Caco-2 (cell line): ENCODE measurements around the gene NRN1L. TPM values are rescaled to one million over a fixed set of nuclear protein-coding genes. Genes with fewer than 3 reads are reported as not detected.
A peak's percentile ranks its signal among the peaks of the same experiment; 100 is the strongest.

Source experiments
- BruUV-seq: library from RNA; stranded (reverse); fragments of 400-500 nt; replicated peaks from 2 replicates; lab custom pipeline; 2021; lab: Mats Ljungman, UMichigan
- CTCF ChIA-PET: fragments of 300-600 bp; sonication (Branson Sonifier 250); formaldehyde crosslinking; loops from one replicate; lab custom pipeline; 2022; ENCODE audit warnings: antibody characterized with exemption; lab: Charles Lee
- POLR2A ChIA-PET: fragments of 300-600 bp; sonication (Branson Sonifier 250); formaldehyde crosslinking; loops from one replicate; lab custom pipeline; 2022; ENCODE audit warnings: antibody characterized with exemption; lab: Charles Lee
- DNase-seq, 2 experiments: peaks; one replicate each; pipeline versions ENCODE4 v3.0.0 to v3.0.0-alpha.2; 2020 to 2022
- H3K27me3 ChIP-seq: replicated peaks from 2 replicates; pipeline ENCODE4 v1.6.0; 2011; ENCODE audit warnings: low read length; ENCODE audit not compliant: control insufficient read depth, insufficient read depth
- H3K36me3 ChIP-seq: 2 replicates; pipeline ENCODE4 v1.5.1; 2011; ENCODE audit warnings: low read length; ENCODE audit not compliant: control insufficient read depth, insufficient read depth
- H3K4me1 ChIP-seq: fragments of 250-450 bp; sonication (Bioruptor Pico); 2 replicates; pipeline ENCODE4 v1.5.1; 2020; ENCODE audit warnings: mild to moderate bottlenecking
- H3K4me3 ChIP-seq: 2 replicates; pipeline ENCODE4 v1.5.1; 2011; ENCODE audit warnings: low read depth, mild to moderate bottlenecking, control low read depth, low read length
- H3K9me3 ChIP-seq: fragments of 250-450 bp; sonication (Bioruptor Pico); 2 replicates; pipeline ENCODE4 v1.5.1; 2020; ENCODE audit warnings: mild to moderate bottlenecking, moderate library complexity
- H3K27ac Mint-ChIP-seq: one replicate; pipeline ENCODE4 v1.8.0; 2022; ENCODE audit warnings: mixed read lengths; ENCODE audit not compliant: unreplicated experiment
- H3K27me3 Mint-ChIP-seq: one replicate; pipeline ENCODE4 v1.8.0; 2022; ENCODE audit warnings: mixed read lengths; ENCODE audit not compliant: insufficient read depth, unreplicated experiment
- H3K36me3 Mint-ChIP-seq: one replicate; pipeline ENCODE4 v1.8.0; 2022; ENCODE audit warnings: mild to moderate bottlenecking, mixed read lengths; ENCODE audit not compliant: insufficient read depth, unreplicated experiment
- H3K4me1 Mint-ChIP-seq: one replicate; pipeline ENCODE4 v1.8.0; 2022; ENCODE audit warnings: low read depth, mixed read lengths; ENCODE audit not compliant: unreplicated experiment
- H3K4me3 Mint-ChIP-seq: one replicate; pipeline ENCODE4 v1.8.0; 2022; ENCODE audit warnings: mild to moderate bottlenecking, moderate library complexity, mixed read lengths; ENCODE audit not compliant: unreplicated experiment
- H3K9me3 Mint-ChIP-seq: one replicate; pipeline ENCODE4 v1.8.0; 2022; ENCODE audit warnings: mixed read lengths; ENCODE audit not compliant: unreplicated experiment
- intact Hi-C: fragments of 100-400 bp; cut with micrococcal nuclease; formaldehyde crosslinking; loops from one replicate; pipeline ENCODE4 v1.10.0; 2022; ENCODE audit not compliant: unreplicated experiment
- total RNA-seq: library from RNA; stranded (reverse); gene quantifications from 2 replicates; pipeline ENCODE4 v1.2.3, GENCODE V29; 2022
- TF ChIP-seq, protein P1 (sequence below), 2 experiments: fragments of 200-600 bp in 1 of 2; IDR thresholded peaks; 1 replicate in 1 of 2; 2 replicates in 1 of 2; pipeline versions ENCODE4 v1.5.1 to v1.8.0; 2011 to 2022; ENCODE audit warnings: antibody characterized with exemption in 1 of 2, control low read depth in 1 of 2, inconsistent platforms in 1 of 2, low read depth in 1 of 2, low read length in 1 of 2, mild to moderate bottlenecking in 1 of 2, moderate library complexity in 1 of 2; ENCODE audit not compliant: insufficient read depth in 1 of 2, severe bottlenecking in 1 of 2, unreplicated experiment in 1 of 2

NRN1L gene
- total RNA-seq, 1 experiment from 2014 or later, result 0.93 TPM

DNA sequence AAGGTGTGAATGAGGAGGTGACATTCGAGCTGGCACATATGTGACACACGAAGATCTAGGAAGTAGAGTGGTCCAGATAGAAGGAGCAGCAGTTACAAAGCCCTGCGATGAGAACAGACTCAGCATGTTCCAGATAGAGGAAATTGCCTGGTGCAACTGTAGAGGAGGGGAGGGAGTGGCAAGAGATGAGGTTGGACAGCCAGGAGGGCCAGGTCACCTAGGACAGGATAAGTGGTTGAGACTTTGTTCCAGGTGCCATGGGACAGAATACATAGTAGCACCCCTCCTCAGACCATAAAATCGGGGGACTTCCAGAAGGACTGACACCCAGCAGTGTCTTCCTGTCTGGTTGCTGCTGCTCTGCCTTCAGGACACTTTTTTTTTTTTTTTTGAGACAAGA lies 26.2 kb upstream of the NRN1L start:
- no peaks in the 10 kb centered on the region for H3K9me3 Mint-ChIP-seq
- no TSS peak for BruUV-seq
- H3K27ac Mint-ChIP-seq, result peak overlapping the region; percentile 90
- Histone ChIP-seq H3K4me3 (no peak overlapping the region), H3K9me3 (no peaks in the 10 kb centered on the region), H3K27me3 (no peaks in the 10 kb centered on the region), H3K4me1 (peaks cover 21% of the 10 kb centered on the region), H3K36me3 (peaks cover 2% of the 10 kb centered on the region; the same call in 1 of the 2 replicates)
- POLR2A ChIA-PET, result interaction anchor here (1.0 kb wide), 1 partner anchor 17 kb away, joined by 4 read pairs; no protein-coding TSS in a partner anchor
- peaks cover 87% of the 10 kb centered on the region for H3K36me3 Mint-ChIP-seq
- CTCF ChIA-PET, result interaction anchor here (2.1 kb wide), 1 partner anchor 43 kb away, joined by 10 read pairs; no protein-coding TSS in a partner anchor
- no peaks in the 10 kb centered on the region for H3K27me3 Mint-ChIP-seq
- no peak overlapping the region for H3K4me3 Mint-ChIP-seq
- TF ChIP-seq, protein P1, sequence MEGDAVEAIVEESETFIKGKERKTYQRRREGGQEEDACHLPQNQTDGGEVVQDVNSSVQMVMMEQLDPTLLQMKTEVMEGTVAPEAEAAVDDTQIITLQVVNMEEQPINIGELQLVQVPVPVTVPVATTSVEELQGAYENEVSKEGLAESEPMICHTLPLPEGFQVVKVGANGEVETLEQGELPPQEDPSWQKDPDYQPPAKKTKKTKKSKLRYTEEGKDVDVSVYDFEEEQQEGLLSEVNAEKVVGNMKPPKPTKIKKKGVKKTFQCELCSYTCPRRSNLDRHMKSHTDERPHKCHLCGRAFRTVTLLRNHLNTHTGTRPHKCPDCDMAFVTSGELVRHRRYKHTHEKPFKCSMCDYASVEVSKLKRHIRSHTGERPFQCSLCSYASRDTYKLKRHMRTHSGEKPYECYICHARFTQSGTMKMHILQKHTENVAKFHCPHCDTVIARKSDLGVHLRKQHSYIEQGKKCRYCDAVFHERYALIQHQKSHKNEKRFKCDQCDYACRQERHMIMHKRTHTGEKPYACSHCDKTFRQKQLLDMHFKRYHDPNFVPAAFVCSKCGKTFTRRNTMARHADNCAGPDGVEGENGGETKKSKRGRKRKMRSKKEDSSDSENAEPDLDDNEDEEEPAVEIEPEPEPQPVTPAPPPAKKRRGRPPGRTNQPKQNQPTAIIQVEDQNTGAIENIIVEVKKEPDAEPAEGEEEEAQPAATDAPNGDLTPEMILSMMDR (IDR thresholded peaks at IDR 0.05; ENCODE audit: insufficient read depth in 1 of 2, low read depth in 1 of 2, low read length in 1 of 2, severe bottlenecking in 1 of 2, unreplicated experiment in 1 of 2), result no peak
- intact Hi-C loops, result no loop called here
- no peak for DNase-seq
- H3K4me1 Mint-ChIP-seq, result peaks cover 31% of the 10 kb centered on the region

DNA sequence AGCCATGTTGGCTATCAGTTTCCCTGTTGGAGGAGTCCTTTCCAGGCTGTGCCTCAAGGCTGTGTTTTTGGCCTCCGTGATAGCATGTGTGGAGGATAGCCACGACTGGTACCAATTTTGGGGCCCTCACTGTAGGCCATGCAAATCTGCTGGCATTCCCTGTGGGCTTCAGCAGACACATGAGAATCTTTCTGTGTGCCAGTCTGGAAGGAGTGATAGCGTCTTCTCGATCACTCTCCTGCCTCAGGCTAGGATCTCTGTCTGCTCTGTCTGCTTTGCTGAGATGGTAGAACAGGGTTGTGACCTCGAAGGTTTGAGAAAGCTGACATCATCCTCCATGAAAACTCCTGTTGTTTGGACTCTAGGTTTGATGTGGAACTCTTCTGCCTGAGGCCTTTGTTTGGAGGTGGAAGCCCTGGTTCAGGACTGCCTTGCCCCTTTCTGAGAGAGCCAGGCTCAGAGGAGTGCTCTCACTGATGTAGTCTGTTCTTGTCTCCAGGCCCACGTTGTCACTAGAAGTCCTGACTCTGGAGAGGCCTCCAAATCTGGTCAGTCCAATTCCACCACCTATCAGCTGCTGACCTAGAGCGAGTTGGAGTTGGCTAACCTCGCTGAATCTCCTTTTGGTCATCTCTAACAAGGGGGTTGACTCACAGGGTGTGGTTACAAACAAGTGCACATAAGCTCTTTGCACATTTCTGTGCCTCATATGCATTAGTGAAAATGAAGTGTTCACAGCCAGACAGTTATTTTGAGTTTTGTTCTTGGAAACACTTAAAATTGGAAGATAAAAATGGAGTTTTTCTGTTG lies 23.9 kb upstream of the NRN1L start:
- intact Hi-C loops, result no loop called here
- peaks cover 4% of the 10 kb centered on the region; the same call in 1 of the 2 replicates for H3K36me3 ChIP-seq
- TF ChIP-seq, protein P1 (IDR thresholded peaks at IDR 0.05; ENCODE audit: insufficient read depth in 1 of 2, low read depth in 1 of 2, low read length in 1 of 2, severe bottlenecking in 1 of 2, unreplicated experiment in 1 of 2), result no peak
- no peak overlapping the region for H3K4me3 ChIP-seq
- BruUV-seq, result no TSS peak
- H3K4me1 Mint-ChIP-seq, result peaks cover 21% of the 10 kb centered on the region
- no peaks in the 10 kb centered on the region for H3K27me3 ChIP-seq
- no peak overlapping the region for H3K4me3 Mint-ChIP-seq
- peaks cover 21% of the 10 kb centered on the region for H3K4me1 ChIP-seq
- no peaks in the 10 kb centered on the region for H3K9me3 Mint-ChIP-seq
- CTCF ChIA-PET, result no interaction called here
- no peaks in the 10 kb centered on the region for H3K27me3 Mint-ChIP-seq
- DNase-seq, result no peak
- no peaks in the 10 kb centered on the region for H3K9me3 ChIP-seq
- POLR2A ChIA-PET, result no interaction called here
- peaks cover 88% of the 10 kb centered on the region for H3K36me3 Mint-ChIP-seq
- H3K27ac Mint-ChIP-seq, result no peak overlapping the region

DNA sequence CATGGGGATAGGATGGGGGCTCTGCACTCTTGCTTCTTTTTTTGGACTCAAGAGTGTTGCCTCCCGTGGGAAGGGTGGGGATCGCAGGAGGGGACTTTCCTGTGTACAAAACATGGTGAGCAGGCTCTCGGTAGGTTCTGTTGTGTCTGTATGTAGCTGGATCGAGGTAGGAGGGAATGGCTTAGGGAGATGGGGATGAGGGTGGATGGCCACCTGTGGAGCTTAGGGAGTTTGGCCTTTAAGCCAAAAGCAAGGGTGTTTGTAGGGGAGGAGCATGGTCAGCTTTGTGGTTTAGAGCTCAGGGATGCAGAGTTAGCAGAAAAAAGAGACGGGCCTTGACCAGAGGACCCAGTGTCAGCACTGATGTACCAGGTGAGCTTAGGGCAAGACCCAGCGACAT lies 22.8 kb upstream of the NRN1L start:
- H3K9me3 Mint-ChIP-seq, result no peaks in the 10 kb centered on the region
- POLR2A ChIA-PET, result interaction anchor here (0.9 kb wide), 1 partner anchor 16 kb away, joined by 3 read pairs; no protein-coding TSS in a partner anchor
- Histone ChIP-seq H3K36me3 (peaks cover 4% of the 10 kb centered on the region; the same call in 1 of the 2 replicates), H3K27me3 (no peaks in the 10 kb centered on the region), H3K4me1 (peaks cover 16% of the 10 kb centered on the region), H3K9me3 (no peaks in the 10 kb centered on the region), H3K4me3 (no peak overlapping the region)
- intact Hi-C loops, result no loop called here
- no TSS peak for BruUV-seq
- H3K27ac Mint-ChIP-seq, result peak overlapping the region; percentile 8
- H3K4me3 Mint-ChIP-seq, result no peak overlapping the region
- TF ChIP-seq, protein P1 (IDR thresholded peaks at IDR 0.05; ENCODE audit: insufficient read depth in 1 of 2, low read depth in 1 of 2, low read length in 1 of 2, severe bottlenecking in 1 of 2, unreplicated experiment in 1 of 2), result no peak
- peaks cover 19% of the 10 kb centered on the region for H3K4me1 Mint-ChIP-seq
- peaks cover 95% of the 10 kb centered on the region for H3K36me3 Mint-ChIP-seq
- DNase-seq, result no peak
- CTCF ChIA-PET, result interaction anchor here (0.6 to 1.1 kb wide), 2 partner anchors 173 to 341 kb away, joined by 3 to 4 read pairs; no protein-coding TSS in a partner anchor
- H3K27me3 Mint-ChIP-seq, result no peaks in the 10 kb centered on the region
